Activated B cell treated with CpG ODN at 0.5 μM for 24 hours (primary cell): ENCODE measurements around the gene TOE1. TPM values are rescaled to one million over a fixed set of nuclear protein-coding genes. Genes with fewer than 3 reads are reported as not detected.

Experiments used
- ATAC-seq: fragments of 200-7000 bp; cut with Tn5 transposase; one replicate; pipeline ENCODE4 v1.10.0; 2021; ENCODE audit warnings: low read depth, mild to moderate bottlenecking, moderate library complexity
- CTCF ChIA-PET: fragments of 350-600 bp; sonication (Branson Sonifier 250); formaldehyde crosslinking; loops from one replicate; lab custom pipeline; 2021; ENCODE audit warnings: antibody characterized with exemption; lab: Charles Lee
- POLR2A ChIA-PET: fragments of 350-600 bp; sonication (Branson Sonifier 250); formaldehyde crosslinking; loops from one replicate; lab custom pipeline; 2021; ENCODE audit warnings: antibody characterized with exemption; lab: Charles Lee
- DNase-seq: peaks from one replicate; pipeline ENCODE4 v3.0.0; 2022
- H3K27ac Mint-ChIP-seq: one replicate; pipeline ENCODE4 v1.8.0; 2020; ENCODE audit warnings: mixed read lengths
- H3K27me3 Mint-ChIP-seq: one replicate; pipeline ENCODE4 v1.8.0; 2021; ENCODE audit warnings: mixed read lengths
- H3K36me3 Mint-ChIP-seq: one replicate; pipeline ENCODE4 v1.8.0; 2021; ENCODE audit warnings: low read depth, mixed read lengths
- H3K4me1 Mint-ChIP-seq: one replicate; pipeline ENCODE4 v1.8.0; 2021; ENCODE audit warnings: mixed read lengths
- H3K4me3 Mint-ChIP-seq: one replicate; pipeline ENCODE4 v1.8.0; 2020; ENCODE audit warnings: mild to moderate bottlenecking, mixed read lengths
- H3K9me3 Mint-ChIP-seq: one replicate; pipeline ENCODE4 v1.8.0; 2020; ENCODE audit warnings: mixed read lengths
- CTCF ChIP-seq: fragments of 200-600 bp; IDR thresholded peaks from one replicate; pipeline ENCODE4 v1.8.0; 2022; ENCODE audit warnings: antibody characterized with exemption, mild to moderate bottlenecking
- intact Hi-C: fragments of 100-400 bp; cut with micrococcal nuclease; formaldehyde crosslinking; loops from one replicate; pipeline ENCODE4 v1.15.1; 2024
- total RNA-seq: library from RNA; stranded (reverse); gene quantifications from 2 replicates; pipeline ENCODE4 v1.2.3, GENCODE V29; 2022

The TOE1 gene
- total RNA-seq, 1 donor from 2014 or later = 24.6 TPM

GRCh38 chr1:45375104-45376090 is 35.4 kb downstream of the TOE1 start:
- Mint-ChIP-seq H3K4me3 (no peak overlapping the region), H3K4me1 (peaks cover 43% of the 10 kb centered on the region)
- POLR2A ChIA-PET = interaction anchor here (0.6 to 1.2 kb wide), 4 partner anchors 10 to 562 kb away, joined by 4 to 9 read pairs (median 6); partner anchors contain the start of gene TESK2

DNA sequence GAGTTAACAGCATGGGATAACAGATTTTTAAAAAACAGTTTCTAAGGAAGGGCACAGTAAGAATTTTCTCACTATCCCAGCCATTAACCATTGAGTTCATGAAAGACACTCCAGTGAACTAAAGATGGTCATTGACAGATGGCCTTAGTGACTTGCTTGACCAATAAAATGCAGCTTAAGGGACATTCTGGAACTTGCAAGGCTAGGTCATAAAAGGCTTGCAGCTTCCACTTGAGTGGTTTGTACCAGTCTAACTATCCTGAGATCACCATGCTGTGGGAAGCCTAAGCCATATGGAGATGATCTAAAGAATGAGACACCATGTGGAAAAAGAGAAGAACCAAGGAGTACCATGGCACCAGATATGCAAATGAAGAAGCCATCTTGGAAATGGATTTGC is 38.2 kb downstream of the TOE1 start:
- no peak overlapping the region for H3K4me3 Mint-ChIP-seq
- ChIA-PET POLR2A (interaction anchor here (1.2 kb wide), 1 partner anchor 35 kb away, joined by 3 read pairs; no protein-coding TSS in a partner anchor), CTCF (no interaction called here)
- no peaks in the 10 kb centered on the region for H3K27me3 Mint-ChIP-seq
- no peaks in the 10 kb centered on the region for H3K9me3 Mint-ChIP-seq
- intact Hi-C loops = no loop called here
- no peak for ATAC-seq
- H3K27ac Mint-ChIP-seq = no peak overlapping the region
- H3K4me1 Mint-ChIP-seq = peaks cover 22% of the 10 kb centered on the region
- no peak for DNase-seq
- peaks cover 10% of the 10 kb centered on the region for H3K36me3 Mint-ChIP-seq
- TF ChIP-seq CTCF = no peak

More at GRCh38 chr1:45375104-45376090, 35.4 kb downstream of the TOE1 start:
- Mint-ChIP-seq H3K27ac (peak overlapping the region; percentile 14), H3K9me3 (no peaks in the 10 kb centered on the region), H3K27me3 (no peaks in the 10 kb centered on the region), H3K36me3 (peaks cover 7% of the 10 kb centered on the region)
- no peak for TF ChIP-seq CTCF
- DNase-seq = no peak
- CTCF ChIA-PET = interaction anchor here (1.8 kb wide), 1 partner anchor 118 kb away, joined by 5 read pairs; no protein-coding TSS in a partner anchor
- peak; percentile 58 for ATAC-seq
- intact Hi-C loops = no loop called here

GRCh38 chr1:45379524-45379923 is 39.6 kb downstream of the TOE1 start:
- peaks cover 15% of the 10 kb centered on the region for H3K36me3 Mint-ChIP-seq

GRCh38 chr1:45380125-45380524 is 40.2 kb downstream of the TOE1 start:
- Mint-ChIP-seq H3K27ac (no peak overlapping the region), H3K27me3 (no peaks in the 10 kb centered on the region), H3K9me3 (no peaks in the 10 kb centered on the region), H3K4me3 (no peak overlapping the region), H3K4me1 (peaks cover 4% of the 10 kb centered on the region), H3K36me3 (peaks cover 21% of the 10 kb centered on the region)
- ChIA-PET POLR2A (no interaction called here), CTCF (no interaction called here)
- intact Hi-C loops = no loop called here
- no peak for TF ChIP-seq CTCF
- DNase-seq (no peak), ATAC-seq (no peak)

More at GRCh38 chr1:45379524-45379923, 39.6 kb downstream of the TOE1 start:
- H3K9me3 Mint-ChIP-seq = no peaks in the 10 kb centered on the region
- DNase-seq (no peak), ATAC-seq (no peak)
- H3K4me3 Mint-ChIP-seq = no peak overlapping the region
- intact Hi-C loops = no loop called here
- POLR2A ChIA-PET = no interaction called here
- no peaks in the 10 kb centered on the region for H3K27me3 Mint-ChIP-seq
- H3K4me1 Mint-ChIP-seq = peaks cover 10% of the 10 kb centered on the region
- no peak overlapping the region for H3K27ac Mint-ChIP-seq
- no peak for TF ChIP-seq CTCF
- CTCF ChIA-PET = no interaction called here

DNA sequence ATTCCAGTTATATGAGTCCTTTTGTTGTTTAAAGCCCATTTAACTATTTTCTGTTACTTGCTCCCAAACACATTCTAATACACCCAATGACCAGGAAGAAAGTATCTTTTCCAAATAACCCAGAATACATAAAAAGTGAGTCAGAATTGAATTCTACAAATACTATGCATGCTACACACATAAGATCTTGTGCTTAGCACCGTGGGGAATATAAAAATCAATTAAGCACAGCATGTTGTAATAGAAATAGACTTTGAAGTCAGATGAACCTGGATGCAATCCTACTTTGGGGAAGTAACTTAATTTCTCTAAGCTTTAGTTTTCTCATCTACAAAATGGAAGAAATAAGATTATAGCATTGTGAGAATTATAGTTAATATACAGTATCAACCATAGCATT is 40.8 kb downstream of the TOE1 start:
- ChIA-PET CTCF (no interaction called here), POLR2A (no interaction called here)
- DNase-seq (no peak), ATAC-seq (no peak)
- Mint-ChIP-seq H3K36me3 (peaks cover 24% of the 10 kb centered on the region), H3K9me3 (no peaks in the 10 kb centered on the region), H3K4me1 (no peaks in the 10 kb centered on the region), H3K27me3 (no peaks in the 10 kb centered on the region), H3K4me3 (no peak overlapping the region), H3K27ac (no peak overlapping the region)
- TF ChIP-seq CTCF = no peak
- intact Hi-C loops = no loop called here
